CD4-positive, alpha-beta T cell (primary cell): Measurements from ENCODE around the gene ADGRD1. TPM values are rescaled to one million over a fixed set of nuclear protein-coding genes. Genes with fewer than 3 reads are reported as not detected.

Experiments
- ATAC-seq: fragments of 200-7000 bp; cut with Tn5 transposase; one replicate; pipeline ENCODE4 v1.10.0; 2022; ENCODE audit warnings: mild to moderate bottlenecking; ENCODE audit not compliant: poor library complexity
- CTCF ChIA-PET: fragments of 350-600 bp; sonication (Branson Sonifier 250); formaldehyde crosslinking; loops from one replicate; lab custom pipeline; 2021; ENCODE audit warnings: antibody characterized with exemption, inconsistent platforms; lab: Charles Lee
- POLR2A ChIA-PET: fragments of 350-600 bp; sonication (Branson Sonifier 250); formaldehyde crosslinking; loops from one replicate; lab custom pipeline; 2021; ENCODE audit warnings: antibody characterized with exemption, inconsistent platforms; lab: Charles Lee
- DNase-seq, 14 experiments: peaks; one replicate each; pipeline ENCODE4 v3.0.0-alpha.2; 2013 to 2020; ENCODE audit warnings: mixed read lengths in 2 of 14
- H3K27ac ChIP-seq, 2 donors: one replicate each; pipeline versions ENCODE4 v1.5.1 to v1.7.0; 2013; ENCODE audit warnings: low read length in 2 of 2, low read depth in 1 of 2, mild to moderate bottlenecking in 1 of 2
- H3K27me3 ChIP-seq, 2 experiments: 1 replicate in 1 of 2; 2 replicates in 1 of 2; pipeline versions ENCODE4 v1.6.1 to v1.7.0; 2013; ENCODE audit warnings: low read length in 2 of 2, control low read depth in 1 of 2, mild to moderate bottlenecking in 1 of 2, moderate library complexity in 1 of 2; ENCODE audit not compliant: insufficient read depth in 2 of 2, control insufficient read depth in 1 of 2
- H3K36me3 ChIP-seq: one replicate; pipeline ENCODE4 v1.6.1; 2013; ENCODE audit warnings: low read length, control low read depth; ENCODE audit not compliant: insufficient read depth
- H3K4me1 ChIP-seq: one replicate; pipeline ENCODE4 v1.6.1; 2013; ENCODE audit warnings: low read length, control low read depth; ENCODE audit not compliant: insufficient read depth
- H3K4me3 ChIP-seq: one replicate; pipeline ENCODE4 v1.5.1; 2013; ENCODE audit warnings: mild to moderate bottlenecking, low read length, moderate library complexity
- H3K9me3 ChIP-seq, 2 experiments: 1 replicate in 1 of 2; 2 replicates in 1 of 2; pipeline versions ENCODE4 v1.6.1 to v1.7.0; 2013; ENCODE audit warnings: low read length in 2 of 2, mild to moderate bottlenecking in 2 of 2, control low read depth in 1 of 2, moderate library complexity in 1 of 2; ENCODE audit not compliant: control insufficient read depth in 1 of 2, insufficient read depth in 1 of 2
- H3K27ac Mint-ChIP-seq: one replicate; pipeline ENCODE4 v1.8.0; 2020; ENCODE audit warnings: mixed read lengths
- H3K27me3 Mint-ChIP-seq: one replicate; pipeline ENCODE4 v1.8.0; 2021; ENCODE audit warnings: mixed read lengths
- H3K36me3 Mint-ChIP-seq: one replicate; pipeline ENCODE4 v1.8.0; 2021; ENCODE audit warnings: low read depth, mixed read lengths
- H3K4me1 Mint-ChIP-seq: one replicate; pipeline ENCODE4 v1.8.0; 2021; ENCODE audit warnings: low read depth, mixed read lengths
- H3K4me3 Mint-ChIP-seq: one replicate; pipeline ENCODE4 v1.8.0; 2020; ENCODE audit warnings: mild to moderate bottlenecking, mixed read lengths
- H3K9me3 Mint-ChIP-seq: one replicate; pipeline ENCODE4 v1.8.0; 2020; ENCODE audit warnings: mixed read lengths
- intact Hi-C, 2 experiments: fragments of 100-400 bp; cut with DNase I in 1 of 2; cut with micrococcal nuclease in 1 of 2; formaldehyde crosslinking; loops; one replicate each; pipeline versions ENCODE4 v1.15.1 to v1.9.0; 2023 to 2025; cut with DNase I, micrococcal nuclease
- total RNA-seq, 174 experiments: library from RNA in 2 of 174; stranded (reverse) in 2 of 174; gene quantifications; one replicate each; pipeline ENCODE4 v1.2.3 and lab custom pipeline; 2021 to 2026
- TF ChIP-seq, protein P1 (sequence below): fragments of 200-600 bp; IDR thresholded peaks from one replicate; pipeline ENCODE4 v1.8.0; 2022; ENCODE audit warnings: antibody characterized with exemption, mild to moderate bottlenecking

ADGRD1 gene
- total RNA-seq, 2 experiments from 2014 or later, result 0.22 TPM; not detected in 1

- no peak overlapping the region for H3K4me3 ChIP-seq
- Mint-ChIP-seq H3K36me3 (no peaks in the 10 kb centered on the region), H3K27me3 (peaks cover 7% of the 10 kb centered on the region), H3K4me1 (no peaks in the 10 kb centered on the region), H3K4me3 (no peak overlapping the region), H3K27ac (no peak overlapping the region), H3K9me3 (no peaks in the 10 kb centered on the region)
- peaks cover 0 to 9% of the 10 kb centered on the region in 2 experiments for H3K27me3 ChIP-seq
- TF ChIP-seq, protein P1, sequence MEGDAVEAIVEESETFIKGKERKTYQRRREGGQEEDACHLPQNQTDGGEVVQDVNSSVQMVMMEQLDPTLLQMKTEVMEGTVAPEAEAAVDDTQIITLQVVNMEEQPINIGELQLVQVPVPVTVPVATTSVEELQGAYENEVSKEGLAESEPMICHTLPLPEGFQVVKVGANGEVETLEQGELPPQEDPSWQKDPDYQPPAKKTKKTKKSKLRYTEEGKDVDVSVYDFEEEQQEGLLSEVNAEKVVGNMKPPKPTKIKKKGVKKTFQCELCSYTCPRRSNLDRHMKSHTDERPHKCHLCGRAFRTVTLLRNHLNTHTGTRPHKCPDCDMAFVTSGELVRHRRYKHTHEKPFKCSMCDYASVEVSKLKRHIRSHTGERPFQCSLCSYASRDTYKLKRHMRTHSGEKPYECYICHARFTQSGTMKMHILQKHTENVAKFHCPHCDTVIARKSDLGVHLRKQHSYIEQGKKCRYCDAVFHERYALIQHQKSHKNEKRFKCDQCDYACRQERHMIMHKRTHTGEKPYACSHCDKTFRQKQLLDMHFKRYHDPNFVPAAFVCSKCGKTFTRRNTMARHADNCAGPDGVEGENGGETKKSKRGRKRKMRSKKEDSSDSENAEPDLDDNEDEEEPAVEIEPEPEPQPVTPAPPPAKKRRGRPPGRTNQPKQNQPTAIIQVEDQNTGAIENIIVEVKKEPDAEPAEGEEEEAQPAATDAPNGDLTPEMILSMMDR, result no peak
- ChIA-PET POLR2A (no interaction called here), CTCF (no interaction called here)
- DNase-seq (no peak), ATAC-seq (no peak)
- no peaks in the 10 kb centered on the region for H3K4me1 ChIP-seq
- intact Hi-C loops, result no loop called here
- H3K9me3 ChIP-seq, result no peaks in the 10 kb centered on the region
- no peak overlapping the region for H3K27ac ChIP-seq
- no peaks in the 10 kb centered on the region for H3K36me3 ChIP-seq
These were observed 6.4 kb downstream of the ADGRD1 start for GRCh38 chr12:130960058-130960457.

DNA sequence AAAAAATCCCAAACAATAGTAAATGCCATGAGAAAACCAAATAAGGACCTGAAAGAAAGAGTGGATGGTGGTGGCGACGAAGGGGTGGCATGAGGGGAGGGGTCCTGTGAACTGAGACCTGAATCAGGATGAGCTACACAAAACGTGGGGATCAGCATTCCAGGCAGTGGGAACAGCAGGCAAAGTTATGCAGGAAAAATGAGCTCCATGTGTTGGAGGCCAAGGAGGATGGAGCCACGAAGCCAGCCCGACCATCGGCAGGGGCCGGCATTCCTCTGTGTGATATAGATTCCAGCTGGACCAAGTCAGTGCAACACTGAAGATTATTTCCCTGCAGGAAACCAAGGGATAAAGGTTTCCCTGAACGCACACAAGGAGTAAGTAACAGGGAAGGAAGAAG, 7.1 kb downstream of the ADGRD1 start:
- Histone ChIP-seq H3K9me3 (no peaks in the 10 kb centered on the region), H3K27ac (no peak overlapping the region), H3K4me1 (no peaks in the 10 kb centered on the region), H3K36me3 (no peaks in the 10 kb centered on the region), H3K4me3 (no peak overlapping the region), H3K27me3 (peaks cover 0 to 9% of the 10 kb centered on the region in 2 experiments)
- Mint-ChIP-seq H3K27me3 (peaks cover 7% of the 10 kb centered on the region), H3K4me3 (no peak overlapping the region), H3K36me3 (no peaks in the 10 kb centered on the region), H3K9me3 (no peaks in the 10 kb centered on the region), H3K4me1 (no peaks in the 10 kb centered on the region), H3K27ac (no peak overlapping the region)
- intact Hi-C loops, result no loop called here
- ChIA-PET CTCF (no interaction called here), POLR2A (no interaction called here)
- DNase-seq (no peak), ATAC-seq (no peak)
- TF ChIP-seq, protein P1, result no peak

- Mint-ChIP-seq H3K27ac (no peak overlapping the region), H3K27me3 (peaks cover 7% of the 10 kb centered on the region), H3K9me3 (no peaks in the 10 kb centered on the region), H3K4me1 (no peaks in the 10 kb centered on the region), H3K36me3 (no peaks in the 10 kb centered on the region), H3K4me3 (no peak overlapping the region)
- DNase-seq (no peak), ATAC-seq (no peak)
- Histone ChIP-seq H3K27me3 (peaks cover 0 to 9% of the 10 kb centered on the region in 2 experiments), H3K9me3 (no peaks in the 10 kb centered on the region), H3K4me3 (no peak overlapping the region), H3K27ac (no peak overlapping the region), H3K4me1 (no peaks in the 10 kb centered on the region), H3K36me3 (no peaks in the 10 kb centered on the region)
- TF ChIP-seq, protein P1, result no peak
- ChIA-PET CTCF (no interaction called here), POLR2A (interaction anchor here (1.0 kb wide), 1 partner anchor 135 kb away, joined by 3 read pairs; no protein-coding TSS in a partner anchor)
- intact Hi-C loops, result no loop called here
These were observed 8.3 kb downstream of the ADGRD1 start for GRCh38 chr12:130961921-130962451.
